ENCODE data around the gene JOSD1.

Gene JOSD1

DNA sequence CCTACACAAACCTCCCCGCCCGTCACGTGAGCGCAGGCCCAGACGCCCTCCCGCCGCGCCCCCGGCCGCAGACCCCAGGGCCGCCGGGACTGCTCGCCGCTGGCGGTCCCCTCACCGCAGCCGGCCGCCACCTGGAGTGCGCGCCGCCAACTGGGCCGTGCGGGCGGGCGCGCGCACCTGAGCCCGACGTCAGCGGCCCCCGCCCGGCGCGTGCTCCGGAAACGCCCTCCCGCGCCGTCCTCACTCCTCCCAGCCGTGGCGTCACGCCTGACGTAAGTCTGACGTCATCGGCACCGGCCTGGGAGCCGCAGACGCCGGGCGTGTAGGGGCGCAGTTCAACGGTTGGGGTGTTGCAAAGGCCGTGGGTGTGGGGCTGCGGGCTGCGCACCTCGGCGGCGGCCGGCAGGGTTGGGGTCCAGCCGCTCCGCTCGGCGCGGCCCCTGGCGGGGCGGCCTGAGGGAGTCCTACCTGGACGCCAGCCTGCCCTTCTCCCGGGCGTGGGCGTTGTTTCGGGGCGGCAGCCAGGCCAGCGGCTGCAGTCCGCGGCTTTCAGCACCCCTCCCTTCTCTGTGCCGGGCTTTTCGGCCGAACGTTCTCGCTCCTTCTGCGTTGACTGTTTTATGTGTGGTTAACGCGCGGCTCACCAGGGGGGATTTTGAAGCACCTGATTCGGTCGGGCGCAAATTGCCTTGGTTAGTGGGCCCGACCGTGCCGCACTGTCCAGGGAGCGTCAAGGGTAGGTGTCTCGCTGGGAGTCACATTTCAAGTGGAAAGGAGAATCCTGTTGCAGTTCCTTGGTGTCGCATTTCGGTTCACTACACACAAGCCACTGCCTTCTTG, at the start of gene JOSD1:
Gene JOSD1 (minus strand): TSS at position 155 of the 840 bp plus-strand sequence. CDS start 956 bp downstream, outside the sequence.
- H3K9me3 ChIP-seq (ENCODE audit: control insufficient read depth, low read length), result no peaks in the 10 kb centered on the region
- peak within 1 kb of the TSS; percentile 92 for H3K9ac ChIP-seq (ENCODE audit: low read length)
- peaks cover 50% of the 10 kb centered on the region for H3K4me1 ChIP-seq (ENCODE audit: control insufficient read depth, insufficient read depth, low read length)
- H3K4me3 ChIP-seq (ENCODE audit: low read length), result peak within 1 kb of the TSS; percentile 93
- peak; percentile 97 for DNase-seq (ENCODE audit: low read depth)
- H3K36me3 ChIP-seq (ENCODE audit: control insufficient read depth, insufficient read depth, low read length, severe bottlenecking), result no peaks in the 10 kb centered on the region
- H3K27me3 ChIP-seq (replicated peaks; ENCODE audit: control insufficient read depth, insufficient read depth, low read length), result no peaks in the 10 kb centered on the region

DNA sequence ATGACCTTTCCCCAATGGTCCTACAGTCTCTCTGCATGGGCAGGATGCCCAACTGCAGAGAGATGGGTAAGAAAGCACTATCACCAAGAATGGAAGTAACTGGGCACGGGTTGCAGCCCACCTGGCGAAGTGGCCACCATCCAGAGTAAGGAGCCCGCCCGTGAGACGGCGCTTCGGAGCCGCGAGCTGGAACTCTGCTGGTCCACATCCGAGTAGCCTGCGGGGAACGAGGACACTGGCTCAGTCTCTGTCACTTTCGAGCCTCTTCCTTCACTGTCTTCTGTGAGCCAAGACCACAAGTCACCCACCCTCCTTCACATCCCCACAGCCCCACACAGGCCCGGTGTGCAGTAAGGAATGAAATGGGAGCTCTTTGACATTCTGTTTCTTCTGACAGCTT, 49.4 kb upstream of the JOSD1 start:
- H3K36me3 ChIP-seq (ENCODE audit: control insufficient read depth, insufficient read depth, low read length, severe bottlenecking), result peaks cover 76% of the 10 kb centered on the region
- no peak overlapping the region for H3K4me3 ChIP-seq (ENCODE audit: low read length)
- no peak overlapping the region for H3K9ac ChIP-seq (ENCODE audit: low read length)
- H3K27me3 ChIP-seq (replicated peaks; ENCODE audit: control insufficient read depth, insufficient read depth, low read length), result no peaks in the 10 kb centered on the region
- no peaks in the 10 kb centered on the region for H3K9me3 ChIP-seq (ENCODE audit: control insufficient read depth, low read length)
- H3K4me1 ChIP-seq (ENCODE audit: control insufficient read depth, insufficient read depth, low read length), result peaks cover 12% of the 10 kb centered on the region
- DNase-seq (ENCODE audit: low read depth), result no peak

DNA sequence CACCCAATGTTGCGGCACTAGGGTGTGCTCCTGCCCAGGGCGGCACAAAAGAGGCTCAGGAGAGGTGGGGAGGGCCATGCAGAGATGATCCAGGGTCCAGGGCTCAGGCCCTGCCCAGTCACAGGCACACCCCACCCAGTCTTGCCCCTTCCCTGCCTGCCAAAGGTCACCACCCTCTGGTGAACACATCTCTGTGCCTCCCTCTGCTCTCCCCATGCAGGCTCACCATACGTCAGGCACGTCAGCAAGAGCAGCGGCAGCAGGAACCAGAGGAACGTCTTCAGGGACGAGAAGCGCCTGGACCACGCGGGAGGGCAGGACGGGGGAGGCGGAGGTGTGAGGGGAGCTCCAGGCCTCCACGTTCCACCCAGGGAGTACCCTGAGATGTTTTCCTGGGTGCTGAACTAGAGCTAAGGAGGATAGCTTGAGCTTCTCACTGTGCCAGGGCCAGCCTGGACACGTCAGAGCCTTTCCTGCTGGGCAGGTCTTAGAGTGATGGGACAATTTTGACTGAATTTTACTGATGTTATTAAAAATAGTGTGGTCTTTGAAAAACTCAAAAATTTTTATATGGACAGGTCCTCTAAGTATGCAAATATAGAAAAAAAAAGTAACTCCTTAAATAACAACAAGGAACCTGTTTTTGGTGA, 47.9 kb upstream of the JOSD1 start:
- DNase-seq (ENCODE audit: low read depth), result no peak
- no peaks in the 10 kb centered on the region for H3K9me3 ChIP-seq (ENCODE audit: control insufficient read depth, low read length)
- H3K36me3 ChIP-seq (ENCODE audit: control insufficient read depth, insufficient read depth, low read length, severe bottlenecking), result peaks cover 91% of the 10 kb centered on the region
- H3K27me3 ChIP-seq (replicated peaks; ENCODE audit: control insufficient read depth, insufficient read depth, low read length), result no peaks in the 10 kb centered on the region
- no peak overlapping the region for H3K9ac ChIP-seq (ENCODE audit: low read length)
- H3K4me3 ChIP-seq (ENCODE audit: low read length), result no peak overlapping the region
- H3K4me1 ChIP-seq (ENCODE audit: control insufficient read depth, insufficient read depth, low read length), result peaks cover 3% of the 10 kb centered on the region

DNA sequence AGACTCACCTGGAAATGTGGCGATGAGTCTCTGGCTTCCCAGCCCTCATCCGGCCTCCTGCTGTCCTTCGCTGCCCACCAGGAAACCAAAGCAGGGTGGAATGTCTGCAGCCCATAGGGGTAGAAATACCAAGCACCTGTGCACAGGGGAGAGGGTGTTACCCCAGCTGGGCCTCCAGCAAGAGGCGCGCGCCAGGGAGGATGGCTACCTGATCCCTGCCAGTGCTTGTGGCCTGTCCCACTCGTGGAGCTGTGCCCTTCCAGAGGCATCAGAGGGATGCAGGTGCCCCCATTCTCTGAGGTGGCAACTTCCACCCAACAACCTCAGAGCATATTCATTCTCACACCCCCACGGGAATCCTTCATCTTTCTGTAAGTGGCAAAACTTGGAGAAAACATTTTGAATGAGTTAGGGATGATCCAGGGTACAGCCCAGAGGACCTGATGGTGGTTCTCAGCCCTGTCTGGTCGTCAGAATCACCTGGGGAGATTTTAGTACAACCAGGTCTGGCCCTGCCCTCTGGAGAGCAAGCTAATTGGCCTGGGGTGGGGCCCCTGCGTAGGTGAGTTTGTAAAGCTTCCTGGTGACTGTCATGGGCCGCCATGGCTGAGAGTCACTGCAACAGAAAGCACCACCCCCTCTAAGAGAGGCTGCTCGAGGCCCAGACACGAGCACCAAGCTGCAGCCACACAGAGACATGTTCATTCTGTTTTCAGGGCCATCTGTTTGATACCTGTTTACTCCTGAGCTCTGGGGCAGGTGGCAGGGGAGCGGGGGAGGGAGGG, 45.1 kb upstream of the JOSD1 start:
- Histone ChIP-seq H3K27me3 (replicated peaks; ENCODE audit: control insufficient read depth, insufficient read depth, low read length) (no peaks in the 10 kb centered on the region), H3K36me3 (ENCODE audit: control insufficient read depth, insufficient read depth, low read length, severe bottlenecking) (peaks cover 96% of the 10 kb centered on the region), H3K9me3 (ENCODE audit: control insufficient read depth, low read length) (no peaks in the 10 kb centered on the region), H3K9ac (ENCODE audit: low read length) (no peak overlapping the region), H3K4me1 (ENCODE audit: control insufficient read depth, insufficient read depth, low read length) (no peaks in the 10 kb centered on the region), H3K4me3 (ENCODE audit: low read length) (no peak overlapping the region)
- no peak for DNase-seq (ENCODE audit: low read depth)

DNA sequence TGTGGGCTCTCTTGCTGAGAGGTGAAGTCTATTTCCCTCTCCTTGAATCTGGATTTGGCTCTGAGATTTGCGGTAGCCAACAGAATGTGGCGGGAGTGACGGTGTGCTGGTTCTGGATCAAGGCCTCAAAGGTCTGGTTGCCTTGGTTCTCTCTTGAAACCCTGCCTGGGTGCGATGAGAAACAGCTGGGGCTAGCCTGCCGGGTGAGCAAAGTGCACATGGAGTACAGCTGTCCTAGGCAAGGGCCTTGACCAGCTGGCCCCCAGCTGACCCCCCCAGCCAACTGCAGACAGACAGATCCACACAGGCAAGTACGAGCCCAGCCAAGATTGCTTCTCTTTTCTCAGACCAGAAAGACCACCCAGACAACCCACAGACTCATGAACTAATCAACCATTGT, 44.2 kb upstream of the JOSD1 start:
- no peaks in the 10 kb centered on the region for H3K27me3 ChIP-seq (replicated peaks; ENCODE audit: control insufficient read depth, insufficient read depth, low read length)
- no peaks in the 10 kb centered on the region for H3K9me3 ChIP-seq (ENCODE audit: control insufficient read depth, low read length)
- DNase-seq (ENCODE audit: low read depth), result no peak
- no peak overlapping the region for H3K4me3 ChIP-seq (ENCODE audit: low read length)
- H3K36me3 ChIP-seq (ENCODE audit: control insufficient read depth, insufficient read depth, low read length, severe bottlenecking), result peaks cover 96% of the 10 kb centered on the region
- no peak overlapping the region for H3K9ac ChIP-seq (ENCODE audit: low read length)
- H3K4me1 ChIP-seq (ENCODE audit: control insufficient read depth, insufficient read depth, low read length), result no peaks in the 10 kb centered on the region

DNA sequence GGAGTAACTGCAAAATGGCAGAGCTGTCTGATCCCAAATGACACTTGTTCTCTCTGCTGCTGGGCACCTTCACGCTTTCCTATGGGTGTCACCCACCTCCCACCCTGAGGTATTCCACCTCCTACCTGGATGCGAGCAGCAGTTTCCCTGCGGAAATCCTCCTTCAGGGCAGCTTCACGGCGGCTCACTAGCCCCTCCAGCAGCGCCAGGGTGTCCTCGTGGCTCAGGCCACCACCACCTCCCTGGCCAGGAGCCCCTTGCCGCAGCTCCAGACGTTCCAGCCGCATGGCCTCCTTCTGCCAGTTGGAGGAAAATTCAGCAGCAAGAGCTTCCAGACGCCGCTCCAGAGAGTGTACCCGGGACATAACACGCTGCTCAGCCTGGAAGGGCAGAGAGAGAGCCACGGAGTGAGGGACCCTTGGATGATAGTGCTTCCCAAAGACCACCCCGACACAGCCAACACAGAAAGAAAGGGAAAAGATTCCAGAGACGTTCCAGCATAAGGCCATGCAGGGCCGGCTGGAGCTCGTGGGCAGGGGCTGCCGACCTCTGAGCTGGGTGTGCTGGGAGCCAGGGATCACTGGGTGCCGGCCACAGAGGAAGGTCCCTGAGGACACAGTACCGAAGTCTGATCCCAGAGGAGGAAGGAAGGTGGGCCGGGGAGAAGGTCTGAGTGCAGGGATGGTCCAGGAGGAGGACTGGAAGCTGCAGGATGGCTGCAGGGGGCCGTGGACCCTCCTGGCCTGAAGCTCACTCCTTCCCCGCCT, 41.6 kb upstream of the JOSD1 start:
- Histone ChIP-seq H3K4me1 (ENCODE audit: control insufficient read depth, insufficient read depth, low read length) (no peaks in the 10 kb centered on the region), H3K9ac (ENCODE audit: low read length) (no peak overlapping the region), H3K27me3 (replicated peaks; ENCODE audit: control insufficient read depth, insufficient read depth, low read length) (no peaks in the 10 kb centered on the region), H3K36me3 (ENCODE audit: control insufficient read depth, insufficient read depth, low read length, severe bottlenecking) (peaks cover 96% of the 10 kb centered on the region), H3K9me3 (ENCODE audit: control insufficient read depth, low read length) (no peaks in the 10 kb centered on the region), H3K4me3 (ENCODE audit: low read length) (no peak overlapping the region)
- DNase-seq (ENCODE audit: low read depth), result no peak

DNA sequence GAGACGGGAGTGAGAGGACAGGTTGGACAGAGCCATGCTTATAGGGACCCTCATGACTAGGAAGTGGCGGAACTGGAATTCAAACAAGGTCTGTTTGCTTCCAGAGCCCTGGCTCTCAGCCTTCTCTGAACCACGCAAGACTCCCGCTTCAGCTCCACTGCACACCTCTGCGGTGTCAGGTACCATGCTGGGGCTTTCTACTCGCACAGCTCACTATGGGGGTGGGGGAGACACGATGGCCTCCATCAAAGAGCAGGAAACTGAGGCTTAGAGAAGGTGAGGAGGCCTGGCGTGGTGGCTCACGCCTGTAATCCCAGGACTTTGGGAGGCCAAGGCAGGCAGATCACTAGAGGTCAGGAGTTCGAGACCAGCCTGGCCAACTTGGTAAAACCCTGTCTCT, 40.8 kb upstream of the JOSD1 start:
- Histone ChIP-seq H3K9me3 (ENCODE audit: control insufficient read depth, low read length) (no peaks in the 10 kb centered on the region), H3K4me3 (ENCODE audit: low read length) (no peak overlapping the region), H3K27me3 (replicated peaks; ENCODE audit: control insufficient read depth, insufficient read depth, low read length) (no peaks in the 10 kb centered on the region), H3K36me3 (ENCODE audit: control insufficient read depth, insufficient read depth, low read length, severe bottlenecking) (peaks cover 100% of the 10 kb centered on the region), H3K4me1 (ENCODE audit: control insufficient read depth, insufficient read depth, low read length) (no peaks in the 10 kb centered on the region), H3K9ac (ENCODE audit: low read length) (no peak overlapping the region)
- no peak for DNase-seq (ENCODE audit: low read depth)

DNA sequence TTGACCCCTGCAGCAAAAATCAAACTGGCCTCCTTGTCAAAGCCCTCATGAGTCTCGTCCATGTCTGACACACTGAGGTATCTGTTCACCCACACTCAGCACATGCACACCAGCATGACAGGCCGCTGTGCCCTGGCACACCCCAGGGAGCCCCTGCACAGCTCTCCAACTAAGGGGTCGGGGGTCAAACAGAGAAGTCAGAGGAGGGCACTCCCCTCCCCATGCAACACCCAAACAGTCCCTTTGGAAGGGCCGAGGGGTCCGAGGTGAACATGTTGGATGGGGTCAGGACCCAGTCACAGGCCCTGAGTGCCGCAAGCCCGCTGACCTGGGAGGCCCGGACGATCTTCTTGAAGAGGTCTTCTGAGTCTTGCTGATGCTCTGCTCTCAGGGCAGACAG, 40.4 kb upstream of the JOSD1 start:
- no peak overlapping the region for H3K9ac ChIP-seq (ENCODE audit: low read length)
- no peaks in the 10 kb centered on the region for H3K27me3 ChIP-seq (replicated peaks; ENCODE audit: control insufficient read depth, insufficient read depth, low read length)
- peaks cover 100% of the 10 kb centered on the region for H3K36me3 ChIP-seq (ENCODE audit: control insufficient read depth, insufficient read depth, low read length, severe bottlenecking)
- H3K9me3 ChIP-seq (ENCODE audit: control insufficient read depth, low read length), result no peaks in the 10 kb centered on the region
- no peaks in the 10 kb centered on the region for H3K4me1 ChIP-seq (ENCODE audit: control insufficient read depth, insufficient read depth, low read length)
- no peak overlapping the region for H3K4me3 ChIP-seq (ENCODE audit: low read length)
- no peak for DNase-seq (ENCODE audit: low read depth)

DNA sequence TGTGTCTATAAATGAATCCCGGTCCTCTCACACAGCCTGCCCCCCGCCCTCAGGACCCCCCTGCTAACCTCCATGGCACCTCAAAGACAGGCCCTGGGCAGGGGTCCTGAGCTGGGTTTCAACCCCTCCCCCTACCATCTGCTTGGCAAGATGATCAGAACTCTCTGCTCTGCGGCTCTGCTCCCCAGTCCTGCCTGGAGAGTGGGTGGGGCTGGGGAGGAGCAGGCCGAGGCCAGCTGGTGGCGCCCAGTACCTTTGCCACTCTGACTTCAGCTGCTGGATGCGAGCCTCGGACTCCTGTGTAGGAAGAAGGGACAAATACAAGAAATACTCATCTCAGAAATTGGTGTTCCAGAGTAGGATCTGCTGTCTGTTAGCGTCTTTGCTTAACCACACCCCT, 40.0 kb upstream of the JOSD1 start:
- Histone ChIP-seq H3K4me3 (ENCODE audit: low read length) (no peak overlapping the region), H3K27me3 (replicated peaks; ENCODE audit: control insufficient read depth, insufficient read depth, low read length) (no peaks in the 10 kb centered on the region), H3K9ac (ENCODE audit: low read length) (no peak overlapping the region), H3K4me1 (ENCODE audit: control insufficient read depth, insufficient read depth, low read length) (no peaks in the 10 kb centered on the region), H3K9me3 (ENCODE audit: control insufficient read depth, low read length) (no peaks in the 10 kb centered on the region), H3K36me3 (ENCODE audit: control insufficient read depth, insufficient read depth, low read length, severe bottlenecking) (peaks cover 100% of the 10 kb centered on the region)
- no peak for DNase-seq (ENCODE audit: low read depth)

DNA sequence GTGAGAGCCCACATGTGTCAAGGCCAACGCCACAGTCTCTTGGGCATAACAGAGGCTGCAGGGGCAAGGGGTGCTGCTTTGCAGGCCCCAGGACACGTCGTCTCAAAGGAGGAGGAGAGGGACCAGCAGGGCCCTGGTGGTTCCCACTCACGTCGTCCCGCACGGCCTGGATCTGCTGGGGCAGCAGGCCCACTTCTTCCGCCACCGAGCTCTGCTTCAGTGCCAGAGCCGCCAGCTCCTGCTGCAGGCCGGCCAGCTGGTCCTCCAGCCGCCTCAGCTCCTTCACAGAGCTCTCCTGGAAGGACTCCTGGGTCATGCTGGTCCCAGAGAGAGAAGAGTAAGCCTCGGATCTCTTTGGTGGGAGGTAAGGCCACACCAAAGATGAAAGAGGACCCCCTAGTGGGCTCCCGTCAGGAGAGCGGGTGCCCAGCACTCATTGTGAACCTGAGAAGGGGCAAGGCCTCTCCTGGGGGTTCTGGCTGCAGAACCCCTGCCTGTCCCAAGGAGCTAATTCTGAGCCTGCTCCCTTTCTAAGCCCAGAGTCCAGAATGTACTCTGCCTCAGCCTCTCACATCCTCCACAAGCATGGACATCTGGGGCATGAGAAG, 39.5 kb upstream of the JOSD1 start:
- no peak for DNase-seq (ENCODE audit: low read depth)

More for the DNA sequence above, 39.5 kb upstream of the JOSD1 start:
- H3K36me3 ChIP-seq (ENCODE audit: control insufficient read depth, insufficient read depth, low read length, severe bottlenecking), result peaks cover 97% of the 10 kb centered on the region
- no peak overlapping the region for H3K4me3 ChIP-seq (ENCODE audit: low read length)
- H3K9ac ChIP-seq (ENCODE audit: low read length), result no peak overlapping the region
- H3K27me3 ChIP-seq (replicated peaks; ENCODE audit: control insufficient read depth, insufficient read depth, low read length), result no peaks in the 10 kb centered on the region
- H3K4me1 ChIP-seq (ENCODE audit: control insufficient read depth, insufficient read depth, low read length), result no peaks in the 10 kb centered on the region
- H3K9me3 ChIP-seq (ENCODE audit: control insufficient read depth, low read length), result no peaks in the 10 kb centered on the region

Measured in adipocyte (in vitro differentiated cells).